ENCODE data around the gene OR51B6.
"Not testable (repeated sequence)": the region's sequence is repeated elsewhere in the genome, so short reads cannot be mapped to it uniquely, and the experiment has no call there.

The OR51B6 gene

GRCh38 chr11:5337253-5337652 lies 14.1 kb upstream of the OR51B6 start:
- H3K4me1 ChIP-seq (ENCODE audit: control insufficient read depth in 1 of 2, insufficient read depth in 2 of 2, low read length in 2 of 2); H3K4me3 ChIP-seq (ENCODE audit: low read depth in 1 of 2, low read length in 2 of 2); H3K36me3 ChIP-seq (ENCODE audit: control insufficient read depth in 1 of 2, insufficient read depth in 2 of 2, low read length in 2 of 2); H3K27ac ChIP-seq (ENCODE audit: low read length); H3K9me3 ChIP-seq (ENCODE audit: control insufficient read depth in 1 of 2, low read length in 2 of 2); H3K27me3 ChIP-seq (ENCODE audit: low read depth, low read length): not testable (repeated sequence)

- no peaks in the 10 kb centered on the region for H3K9me3 ChIP-seq (ENCODE audit: control insufficient read depth in 1 of 2, low read length in 2 of 2)
- H3K36me3 ChIP-seq (ENCODE audit: control insufficient read depth in 1 of 2, insufficient read depth in 2 of 2, low read length in 2 of 2), result no peaks in the 10 kb centered on the region
- H3K4me3 ChIP-seq (ENCODE audit: low read depth in 1 of 2, low read length in 2 of 2), result no peak overlapping the region
- no peaks in the 10 kb centered on the region for H3K4me1 ChIP-seq (ENCODE audit: control insufficient read depth in 1 of 2, insufficient read depth in 2 of 2, low read length in 2 of 2)
- no peaks in the 10 kb centered on the region for H3K27me3 ChIP-seq (ENCODE audit: low read depth, low read length)
- H3K27ac ChIP-seq (ENCODE audit: low read length), result no peak overlapping the region
These were observed 11.5 kb upstream of the OR51B6 start for GRCh38 chr11:5339771-5340322.

GRCh38 chr11:5343474-5344335 lies 7.6 kb upstream of the OR51B6 start, which contains the start of gene OR51B5:
TSS of gene OR51B5 (minus strand) at chr11:5343524. CDS start at chr11:5343524, 0 bp downstream.
- H3K27ac ChIP-seq (ENCODE audit: low read length), result no peak within 1 kb of the TSS
- H3K36me3 ChIP-seq (ENCODE audit: control insufficient read depth in 1 of 2, insufficient read depth in 2 of 2, low read length in 2 of 2), result no peaks in the 10 kb centered on the region
- no peaks in the 10 kb centered on the region for H3K9me3 ChIP-seq (ENCODE audit: control insufficient read depth in 1 of 2, low read length in 2 of 2)
- no peaks in the 10 kb centered on the region for H3K27me3 ChIP-seq (ENCODE audit: low read depth, low read length)
- H3K4me3 ChIP-seq (ENCODE audit: low read depth in 1 of 2, low read length in 2 of 2), result no peak within 1 kb of the TSS
- no peaks in the 10 kb centered on the region for H3K4me1 ChIP-seq (ENCODE audit: control insufficient read depth in 1 of 2, insufficient read depth in 2 of 2, low read length in 2 of 2)

- no peaks in the 10 kb centered on the region for H3K4me1 ChIP-seq (ENCODE audit: control insufficient read depth in 1 of 2, insufficient read depth in 2 of 2, low read length in 2 of 2)
- H3K27ac ChIP-seq (ENCODE audit: low read length), result no peak overlapping the region
- H3K27me3 ChIP-seq (ENCODE audit: low read depth, low read length), result no peaks in the 10 kb centered on the region
- H3K36me3 ChIP-seq (ENCODE audit: control insufficient read depth in 1 of 2, insufficient read depth in 2 of 2, low read length in 2 of 2), result no peaks in the 10 kb centered on the region
- H3K9me3 ChIP-seq (ENCODE audit: control insufficient read depth in 1 of 2, low read length in 2 of 2), result no peaks in the 10 kb centered on the region
- H3K4me3 ChIP-seq (ENCODE audit: low read depth in 1 of 2, low read length in 2 of 2), result no peak overlapping the region
These were observed 5.5 kb upstream of the OR51B6 start for GRCh38 chr11:5345831-5346230.

- Histone ChIP-seq H3K4me3 (ENCODE audit: low read depth in 1 of 2, low read length in 2 of 2) (no peak overlapping the region), H3K9me3 (ENCODE audit: control insufficient read depth in 1 of 2, low read length in 2 of 2) (no peaks in the 10 kb centered on the region), H3K27me3 (ENCODE audit: low read depth, low read length) (no peaks in the 10 kb centered on the region), H3K4me1 (ENCODE audit: control insufficient read depth in 1 of 2, insufficient read depth in 2 of 2, low read length in 2 of 2) (no peaks in the 10 kb centered on the region), H3K27ac (ENCODE audit: low read length) (no peak overlapping the region), H3K36me3 (ENCODE audit: control insufficient read depth in 1 of 2, insufficient read depth in 2 of 2, low read length in 2 of 2) (no peaks in the 10 kb centered on the region)
These were observed 2.6 kb upstream of the OR51B6 start for GRCh38 chr11:5348551-5349194.

- Histone ChIP-seq H3K4me1 (ENCODE audit: control insufficient read depth in 1 of 2, insufficient read depth in 2 of 2, low read length in 2 of 2) (no peaks in the 10 kb centered on the region), H3K27me3 (ENCODE audit: low read depth, low read length) (no peaks in the 10 kb centered on the region)
These were observed 1.8 kb upstream of the OR51B6 start for GRCh38 chr11:5349550-5349949.

GRCh38 chr11:5356031-5356430 lies 4.7 kb downstream of the OR51B6 start:
- not testable (repeated sequence) for H3K4me3 ChIP-seq (ENCODE audit: low read depth in 1 of 2, low read length in 2 of 2); H3K4me1 ChIP-seq (ENCODE audit: control insufficient read depth in 1 of 2, insufficient read depth in 2 of 2, low read length in 2 of 2); H3K27ac ChIP-seq (ENCODE audit: low read length); H3K27me3 ChIP-seq (ENCODE audit: low read depth, low read length); H3K36me3 ChIP-seq (ENCODE audit: control insufficient read depth in 1 of 2, insufficient read depth in 2 of 2, low read length in 2 of 2); H3K9me3 ChIP-seq (ENCODE audit: control insufficient read depth in 1 of 2, low read length in 2 of 2)

More at GRCh38 chr11:5349550-5349949, 1.8 kb upstream of the OR51B6 start:
- Histone ChIP-seq H3K9me3 (ENCODE audit: control insufficient read depth in 1 of 2, low read length in 2 of 2) (no peaks in the 10 kb centered on the region), H3K36me3 (ENCODE audit: control insufficient read depth in 1 of 2, insufficient read depth in 2 of 2, low read length in 2 of 2) (no peaks in the 10 kb centered on the region), H3K4me3 (ENCODE audit: low read depth in 1 of 2, low read length in 2 of 2) (no peak overlapping the region), H3K27ac (ENCODE audit: low read length) (no peak overlapping the region)

- H3K9me3 ChIP-seq (ENCODE audit: control insufficient read depth in 1 of 2, low read length in 2 of 2), result no peaks in the 10 kb centered on the region
- H3K27me3 ChIP-seq (ENCODE audit: low read depth, low read length), result no peaks in the 10 kb centered on the region
These were observed 10.8 kb downstream of the OR51B6 start for GRCh38 chr11:5362017-5362625.

GRCh38 chr11:5363679-5364078 lies 12.4 kb downstream of the OR51B6 start:
- Histone ChIP-seq H3K36me3 (ENCODE audit: control insufficient read depth in 1 of 2, insufficient read depth in 2 of 2, low read length in 2 of 2) (no peaks in the 10 kb centered on the region), H3K9me3 (ENCODE audit: control insufficient read depth in 1 of 2, low read length in 2 of 2) (no peaks in the 10 kb centered on the region), H3K4me3 (ENCODE audit: low read depth in 1 of 2, low read length in 2 of 2) (no peak overlapping the region), H3K27ac (ENCODE audit: low read length) (no peak overlapping the region), H3K4me1 (ENCODE audit: control insufficient read depth in 1 of 2, insufficient read depth in 2 of 2, low read length in 2 of 2) (no peaks in the 10 kb centered on the region), H3K27me3 (ENCODE audit: low read depth, low read length) (no peaks in the 10 kb centered on the region)

More at GRCh38 chr11:5362017-5362625, 10.8 kb downstream of the OR51B6 start:
- no peak overlapping the region for H3K4me3 ChIP-seq (ENCODE audit: low read depth in 1 of 2, low read length in 2 of 2)
- H3K36me3 ChIP-seq (ENCODE audit: control insufficient read depth in 1 of 2, insufficient read depth in 2 of 2, low read length in 2 of 2), result no peaks in the 10 kb centered on the region
- no peaks in the 10 kb centered on the region for H3K4me1 ChIP-seq (ENCODE audit: control insufficient read depth in 1 of 2, insufficient read depth in 2 of 2, low read length in 2 of 2)
- no peak overlapping the region for H3K27ac ChIP-seq (ENCODE audit: low read length)

- no peaks in the 10 kb centered on the region for H3K27me3 ChIP-seq (ENCODE audit: low read depth, low read length)
- H3K27ac ChIP-seq (ENCODE audit: low read length), result no peak overlapping the region
- no peaks in the 10 kb centered on the region for H3K4me1 ChIP-seq (ENCODE audit: control insufficient read depth in 1 of 2, insufficient read depth in 2 of 2, low read length in 2 of 2)
- no peaks in the 10 kb centered on the region for H3K9me3 ChIP-seq (ENCODE audit: control insufficient read depth in 1 of 2, low read length in 2 of 2)
- H3K4me3 ChIP-seq (ENCODE audit: low read depth in 1 of 2, low read length in 2 of 2), result no peak overlapping the region
- no peaks in the 10 kb centered on the region for H3K36me3 ChIP-seq (ENCODE audit: control insufficient read depth in 1 of 2, insufficient read depth in 2 of 2, low read length in 2 of 2)
These were observed 12.9 kb downstream of the OR51B6 start for GRCh38 chr11:5364214-5364613.

- not testable (repeated sequence) for H3K9me3 ChIP-seq (ENCODE audit: control insufficient read depth in 1 of 2, low read length in 2 of 2); H3K4me3 ChIP-seq (ENCODE audit: low read depth in 1 of 2, low read length in 2 of 2); H3K27me3 ChIP-seq (ENCODE audit: low read depth, low read length); H3K27ac ChIP-seq (ENCODE audit: low read length); H3K36me3 ChIP-seq (ENCODE audit: control insufficient read depth in 1 of 2, insufficient read depth in 2 of 2, low read length in 2 of 2); H3K4me1 ChIP-seq (ENCODE audit: control insufficient read depth in 1 of 2, insufficient read depth in 2 of 2, low read length in 2 of 2)
These were observed 15.1 kb downstream of the OR51B6 start for GRCh38 chr11:5366365-5366764.

Measured in muscle layer of duodenum (tissue), 2 donors.